Keratinocyte (primary cell): ENCODE results near the gene DEFB123.

ENCODE experiments used
- EZH2 ChIP-seq: IDR thresholded peaks from one replicate; pipeline ENCODE4 v1.6.1; 2012; ENCODE audit warnings: inconsistent platforms, mild to moderate bottlenecking, low read length, moderate library complexity
- TF ChIP-seq, protein P1 (sequence below), 3 experiments: IDR thresholded peaks in 1 of 3; conservative IDR thresholded peaks in 1 of 3; optimal IDR thresholded peaks in 1 of 3; 2 replicates in 2 of 3; 3 replicates in 1 of 3; pipeline versions ENCODE3 to v1.5.1; 2011; ENCODE audit warnings: low read length in 3 of 3, mild to moderate bottlenecking in 3 of 3, moderate library complexity in 2 of 3, control low read depth in 1 of 3, inconsistent platforms in 1 of 3; ENCODE audit not compliant: insufficient read depth in 2 of 3; ENCODE audit errors: extremely low read depth in 1 of 3

DNA sequence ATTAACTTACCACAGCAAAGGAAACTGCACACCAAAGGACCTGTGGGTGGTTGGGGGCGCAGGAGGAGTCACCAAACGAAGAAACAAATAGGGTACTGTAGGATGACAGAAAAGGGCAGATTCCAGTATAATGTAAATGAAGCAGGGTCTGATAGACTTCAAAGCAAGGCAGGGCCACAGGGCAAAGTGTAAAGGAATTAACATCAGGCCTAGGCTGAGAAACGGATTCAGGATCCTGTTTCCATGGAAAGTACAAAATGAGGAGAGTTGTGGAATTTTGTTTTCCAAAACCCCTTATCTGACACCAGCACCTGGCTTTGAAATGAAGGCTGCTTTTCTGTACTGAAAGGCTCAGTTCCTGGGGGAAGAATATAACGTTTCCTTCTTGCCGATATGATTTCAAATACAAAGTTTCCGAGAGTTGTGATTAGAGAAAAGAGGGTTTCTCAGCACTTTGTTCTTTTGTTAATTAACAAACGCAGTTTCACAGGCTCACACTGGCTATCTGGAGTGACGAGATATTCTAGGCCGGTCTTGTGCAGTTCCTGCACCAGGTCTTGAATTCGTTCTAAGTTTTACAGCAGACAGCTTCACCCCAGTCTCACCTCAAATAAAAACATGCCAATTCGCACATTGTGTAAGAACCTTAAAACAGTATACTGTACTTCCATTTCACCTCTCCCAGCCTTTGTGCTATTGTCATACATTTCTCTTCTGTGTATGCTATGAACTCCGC, 5.8 kb downstream of the DEFB123 start:
- TF ChIP-seq, protein P1, sequence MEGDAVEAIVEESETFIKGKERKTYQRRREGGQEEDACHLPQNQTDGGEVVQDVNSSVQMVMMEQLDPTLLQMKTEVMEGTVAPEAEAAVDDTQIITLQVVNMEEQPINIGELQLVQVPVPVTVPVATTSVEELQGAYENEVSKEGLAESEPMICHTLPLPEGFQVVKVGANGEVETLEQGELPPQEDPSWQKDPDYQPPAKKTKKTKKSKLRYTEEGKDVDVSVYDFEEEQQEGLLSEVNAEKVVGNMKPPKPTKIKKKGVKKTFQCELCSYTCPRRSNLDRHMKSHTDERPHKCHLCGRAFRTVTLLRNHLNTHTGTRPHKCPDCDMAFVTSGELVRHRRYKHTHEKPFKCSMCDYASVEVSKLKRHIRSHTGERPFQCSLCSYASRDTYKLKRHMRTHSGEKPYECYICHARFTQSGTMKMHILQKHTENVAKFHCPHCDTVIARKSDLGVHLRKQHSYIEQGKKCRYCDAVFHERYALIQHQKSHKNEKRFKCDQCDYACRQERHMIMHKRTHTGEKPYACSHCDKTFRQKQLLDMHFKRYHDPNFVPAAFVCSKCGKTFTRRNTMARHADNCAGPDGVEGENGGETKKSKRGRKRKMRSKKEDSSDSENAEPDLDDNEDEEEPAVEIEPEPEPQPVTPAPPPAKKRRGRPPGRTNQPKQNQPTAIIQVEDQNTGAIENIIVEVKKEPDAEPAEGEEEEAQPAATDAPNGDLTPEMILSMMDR (optimal IDR thresholded peaks at IDR 0.05 in 1 of 3, IDR thresholded peaks at IDR 0.05 in 1 of 3, conservative IDR thresholded peaks at IDR 0.05 in 1 of 3; ENCODE audit: extremely low read depth in 1 of 3, insufficient read depth in 2 of 3, low read length in 3 of 3) = no peak
- TF ChIP-seq EZH2 = no peak
